Activated CD4-positive, alpha-beta T cell treated with anti-CD3 and anti-CD28 coated beads, Interleukin-2, amount 10 ng/mL, durations not matched to agents 7 days and 5 days (primary cell): ENCODE data around the gene HS3ST4. TPM values are rescaled to one million over a fixed set of nuclear protein-coding genes. Genes with fewer than 3 reads are reported as not detected.
A peak's percentile ranks its signal among the peaks of the same experiment; 100 is the strongest.

Source experiments
- CTCF ChIA-PET: fragments of 350-600 bp; sonication (Branson Sonifier 250); formaldehyde crosslinking; loops from one replicate; lab custom pipeline; 2021; ENCODE audit warnings: antibody characterized with exemption; lab: Charles Lee
- POLR2A ChIA-PET: fragments of 350-600 bp; sonication (Branson Sonifier 250); formaldehyde crosslinking; loops from one replicate; lab custom pipeline; 2021; ENCODE audit warnings: antibody characterized with exemption; lab: Charles Lee
- DNase-seq: peaks from one replicate; pipeline ENCODE4 v3.0.0-alpha.2; 2020
- H3K27ac Mint-ChIP-seq: one replicate; pipeline ENCODE4 v1.8.0; 2021; ENCODE audit warnings: mild to moderate bottlenecking, moderate library complexity, mixed read lengths
- H3K27me3 Mint-ChIP-seq: one replicate; pipeline ENCODE4 v1.8.0; 2021; ENCODE audit warnings: mixed read lengths
- H3K36me3 Mint-ChIP-seq: one replicate; pipeline ENCODE4 v1.8.0; 2021; ENCODE audit warnings: low read depth, mixed read lengths
- H3K4me1 Mint-ChIP-seq: one replicate; pipeline ENCODE4 v1.8.0; 2021; ENCODE audit warnings: mixed read lengths
- H3K4me3 Mint-ChIP-seq: one replicate; pipeline ENCODE4 v1.8.0; 2021; ENCODE audit warnings: mild to moderate bottlenecking, moderate library complexity, mixed read lengths
- H3K9me3 Mint-ChIP-seq: one replicate; pipeline ENCODE4 v1.8.0; 2021; ENCODE audit warnings: mixed read lengths
- total RNA-seq, 2 experiments: library from RNA; stranded (reverse); gene quantifications; one replicate each; pipeline ENCODE4 v1.2.3, GENCODE V29; 2021

Gene HS3ST4
- total RNA-seq, 2 experiments from 2014 or later, result not detected

GRCh38 chr16:25950586-25951281 is 259.0 kb downstream of the HS3ST4 start:
- H3K27ac Mint-ChIP-seq, result no peak overlapping the region
- CTCF ChIA-PET, result no interaction called here
- H3K27me3 Mint-ChIP-seq, result no peaks in the 10 kb centered on the region
- H3K9me3 Mint-ChIP-seq, result no peaks in the 10 kb centered on the region
- no peak overlapping the region for H3K4me3 Mint-ChIP-seq
- DNase-seq, result no peak
- POLR2A ChIA-PET, result no interaction called here
- no peaks in the 10 kb centered on the region for H3K4me1 Mint-ChIP-seq
- H3K36me3 Mint-ChIP-seq, result no peaks in the 10 kb centered on the region

GRCh38 chr16:25951999-25952398 is 260.2 kb downstream of the HS3ST4 start:
- Mint-ChIP-seq H3K27me3 (peaks cover 4% of the 10 kb centered on the region), H3K36me3 (no peaks in the 10 kb centered on the region), H3K9me3 (no peaks in the 10 kb centered on the region), H3K4me1 (no peaks in the 10 kb centered on the region), H3K27ac (no peak overlapping the region), H3K4me3 (no peak overlapping the region)
- no peak for DNase-seq
- POLR2A ChIA-PET, result no interaction called here
- CTCF ChIA-PET, result no interaction called here

- Mint-ChIP-seq H3K36me3 (no peaks in the 10 kb centered on the region), H3K4me1 (no peaks in the 10 kb centered on the region), H3K4me3 (no peak overlapping the region), H3K9me3 (peaks cover 1% of the 10 kb centered on the region), H3K27ac (no peak overlapping the region), H3K27me3 (peaks cover 4% of the 10 kb centered on the region)
- CTCF ChIA-PET, result interaction anchor here (1.1 kb wide), 1 partner anchor 11 kb away, joined by 3 read pairs; no protein-coding TSS in a partner anchor
- no peak for DNase-seq
- POLR2A ChIA-PET, result no interaction called here
These were observed 261.2 kb downstream of the HS3ST4 start for GRCh38 chr16:25952983-25953382.

- Mint-ChIP-seq H3K36me3 (no peaks in the 10 kb centered on the region), H3K27ac (no peak overlapping the region), H3K4me1 (no peaks in the 10 kb centered on the region), H3K27me3 (peaks cover 10% of the 10 kb centered on the region), H3K9me3 (peaks cover 5% of the 10 kb centered on the region), H3K4me3 (no peak overlapping the region)
- ChIA-PET CTCF (no interaction called here), POLR2A (no interaction called here)
- no peak for DNase-seq
These were observed 265.9 kb downstream of the HS3ST4 start for GRCh38 chr16:25957707-25958106.

- H3K4me1 Mint-ChIP-seq, result peaks cover 5% of the 10 kb centered on the region
- H3K9me3 Mint-ChIP-seq, result peaks cover 5% of the 10 kb centered on the region
- H3K27me3 Mint-ChIP-seq, result peaks cover 10% of the 10 kb centered on the region
- no peak overlapping the region for H3K4me3 Mint-ChIP-seq
- CTCF ChIA-PET, result no interaction called here
- no peak overlapping the region for H3K27ac Mint-ChIP-seq
- POLR2A ChIA-PET, result no interaction called here
- H3K36me3 Mint-ChIP-seq, result no peaks in the 10 kb centered on the region
- no peak for DNase-seq
These were observed 267.5 kb downstream of the HS3ST4 start for GRCh38 chr16:25959221-25959620.

- peaks cover 28% of the 10 kb centered on the region for H3K4me1 Mint-ChIP-seq
- no peaks in the 10 kb centered on the region for H3K36me3 Mint-ChIP-seq
- H3K27ac Mint-ChIP-seq, result peak overlapping the region; percentile 84
- ChIA-PET POLR2A (no interaction called here), CTCF (no interaction called here)
- H3K9me3 Mint-ChIP-seq, result peaks cover 4% of the 10 kb centered on the region
- no peak overlapping the region for H3K4me3 Mint-ChIP-seq
- DNase-seq, result peak; percentile 25
- peaks cover under 1% of the 10 kb centered on the region for H3K27me3 Mint-ChIP-seq
These were observed 274.7 kb downstream of the HS3ST4 start for GRCh38 chr16:25966172-25967097.

GRCh38 chr16:25977121-25977520 is 285.4 kb downstream of the HS3ST4 start:
- no peaks in the 10 kb centered on the region for H3K36me3 Mint-ChIP-seq
- CTCF ChIA-PET, result no interaction called here
- H3K4me1 Mint-ChIP-seq, result no peaks in the 10 kb centered on the region
- peaks cover 2% of the 10 kb centered on the region for H3K9me3 Mint-ChIP-seq
- POLR2A ChIA-PET, result no interaction called here
- H3K4me3 Mint-ChIP-seq, result no peak overlapping the region
- no peak overlapping the region for H3K27ac Mint-ChIP-seq
- DNase-seq, result no peak
- peaks cover 13% of the 10 kb centered on the region for H3K27me3 Mint-ChIP-seq

GRCh38 chr16:25978218-25978617 is 286.5 kb downstream of the HS3ST4 start:
- ChIA-PET POLR2A (no interaction called here), CTCF (no interaction called here)
- Mint-ChIP-seq H3K4me3 (no peak overlapping the region), H3K27ac (no peak overlapping the region), H3K9me3 (peaks cover 2% of the 10 kb centered on the region), H3K36me3 (no peaks in the 10 kb centered on the region), H3K27me3 (peaks cover 13% of the 10 kb centered on the region), H3K4me1 (no peaks in the 10 kb centered on the region)
- DNase-seq, result no peak

GRCh38 chr16:25988084-25988483 is 296.3 kb downstream of the HS3ST4 start:
- Mint-ChIP-seq H3K27me3 (no peaks in the 10 kb centered on the region), H3K4me3 (no peak overlapping the region), H3K27ac (no peak overlapping the region), H3K4me1 (no peaks in the 10 kb centered on the region), H3K9me3 (peaks cover 2% of the 10 kb centered on the region), H3K36me3 (no peaks in the 10 kb centered on the region)
- DNase-seq, result no peak
- POLR2A ChIA-PET, result no interaction called here
- CTCF ChIA-PET, result no interaction called here

GRCh38 chr16:25988882-25989281 is 297.1 kb downstream of the HS3ST4 start:
- ChIA-PET CTCF (no interaction called here), POLR2A (no interaction called here)
- H3K27me3 Mint-ChIP-seq, result no peaks in the 10 kb centered on the region
- no peaks in the 10 kb centered on the region for H3K4me1 Mint-ChIP-seq
- no peak for DNase-seq
- no peak overlapping the region for H3K27ac Mint-ChIP-seq
- H3K4me3 Mint-ChIP-seq, result no peak overlapping the region
- no peaks in the 10 kb centered on the region for H3K36me3 Mint-ChIP-seq
- H3K9me3 Mint-ChIP-seq, result peaks cover 2% of the 10 kb centered on the region

GRCh38 chr16:25996052-25996451 is 304.3 kb downstream of the HS3ST4 start:
- DNase-seq, result no peak
- ChIA-PET POLR2A (no interaction called here), CTCF (no interaction called here)
- Mint-ChIP-seq H3K36me3 (no peaks in the 10 kb centered on the region), H3K4me1 (no peaks in the 10 kb centered on the region), H3K27me3 (peaks cover 2% of the 10 kb centered on the region), H3K27ac (no peak overlapping the region), H3K4me3 (no peak overlapping the region), H3K9me3 (no peaks in the 10 kb centered on the region)

- peaks cover 5% of the 10 kb centered on the region for H3K27me3 Mint-ChIP-seq
- DNase-seq, result no peak
- H3K4me1 Mint-ChIP-seq, result no peaks in the 10 kb centered on the region
- no peak overlapping the region for H3K27ac Mint-ChIP-seq
- H3K9me3 Mint-ChIP-seq, result peaks cover 9% of the 10 kb centered on the region
- H3K36me3 Mint-ChIP-seq, result no peaks in the 10 kb centered on the region
- ChIA-PET POLR2A (no interaction called here), CTCF (interaction anchor here (0.8 kb wide), 1 partner anchor 31 kb away, joined by 4 read pairs; no protein-coding TSS in a partner anchor)
- H3K4me3 Mint-ChIP-seq, result no peak overlapping the region
These were observed 313.6 kb downstream of the HS3ST4 start for GRCh38 chr16:26005336-26005735.

GRCh38 chr16:26012376-26012775 is 320.6 kb downstream of the HS3ST4 start:
- H3K27me3 Mint-ChIP-seq, result no peaks in the 10 kb centered on the region
- no peak overlapping the region for H3K27ac Mint-ChIP-seq
- no peaks in the 10 kb centered on the region for H3K36me3 Mint-ChIP-seq
- no peak overlapping the region for H3K4me3 Mint-ChIP-seq
- H3K4me1 Mint-ChIP-seq, result no peaks in the 10 kb centered on the region
- peaks cover 12% of the 10 kb centered on the region for H3K9me3 Mint-ChIP-seq
- POLR2A ChIA-PET, result no interaction called here
- CTCF ChIA-PET, result no interaction called here
- no peak for DNase-seq
